H9 (cell line): ENCODE measurements around the gene ITM2C. TPM values are rescaled to one million over a fixed set of nuclear protein-coding genes. Genes with fewer than 3 reads are reported as not detected.

ENCODE experiments used
- DNase-seq: peaks from one replicate; pipeline ENCODE4 v3.0.0-alpha.2; 2017
- H2AFZ ChIP-seq: one replicate; pipeline ENCODE4 v1.6.1; 2013; ENCODE audit warnings: mild to moderate bottlenecking, low read length, control low read depth, moderate library complexity
- H2AK5ac ChIP-seq: 2 replicates; pipeline ENCODE4 v1.6.1; 2013; ENCODE audit warnings: low read length, control low read depth, mixed read lengths; ENCODE audit not compliant: insufficient read length
- H2BK120ac ChIP-seq: one replicate; pipeline ENCODE4 v1.6.1; 2013; ENCODE audit warnings: low read depth, mild to moderate bottlenecking, low read length, control low read depth, inconsistent platforms; ENCODE audit not compliant: poor library complexity, severe bottlenecking
- H2BK12ac ChIP-seq: 2 replicates; pipeline ENCODE4 v1.6.1; 2013; ENCODE audit warnings: low read length, control low read depth, mixed read lengths, low read depth; ENCODE audit not compliant: insufficient read length
- H2BK15ac ChIP-seq: 2 replicates; pipeline ENCODE4 v1.6.1; 2013; ENCODE audit warnings: low read depth, low read length, control low read depth
- H2BK20ac ChIP-seq: one replicate; pipeline ENCODE4 v1.6.1; 2013; ENCODE audit warnings: low read depth, mild to moderate bottlenecking, low read length, control low read depth, inconsistent platforms; ENCODE audit not compliant: poor library complexity, severe bottlenecking
- H2BK5ac ChIP-seq: 2 replicates; pipeline ENCODE4 v1.6.1; 2013; ENCODE audit warnings: low read length, control low read depth, mixed read lengths; ENCODE audit not compliant: insufficient read length
- H3K14ac ChIP-seq: 2 replicates; pipeline ENCODE4 v1.6.1; 2013; ENCODE audit warnings: low read length, control low read depth; ENCODE audit not compliant: insufficient read depth
- H3K18ac ChIP-seq: 2 replicates; pipeline ENCODE4 v1.6.1; 2013; ENCODE audit warnings: low read depth, mild to moderate bottlenecking, mixed read lengths, low read length, control low read depth; ENCODE audit not compliant: insufficient read length
- H3K23ac ChIP-seq: 2 replicates; pipeline ENCODE4 v1.6.1; 2013; ENCODE audit warnings: low read length, control low read depth, mixed read lengths, low read depth; ENCODE audit not compliant: insufficient read length
- H3K23me2 ChIP-seq: 2 replicates; pipeline ENCODE4 v1.6.1; 2013; ENCODE audit warnings: low read depth, mild to moderate bottlenecking, mixed read lengths, low read length, control low read depth; ENCODE audit not compliant: insufficient read length, poor library complexity, severe bottlenecking
- H3K27ac ChIP-seq: 2 replicates; pipeline ENCODE4 v1.5.1; 2013; ENCODE audit warnings: low read length, control low read depth, mixed read lengths, low read depth; ENCODE audit not compliant: insufficient read length
- H3K27me3 ChIP-seq: 2 replicates; pipeline ENCODE4 v1.6.1; 2013; ENCODE audit warnings: low read length, control low read depth, inconsistent platforms; ENCODE audit not compliant: insufficient read depth
- H3K4ac ChIP-seq: 2 replicates; pipeline ENCODE4 v1.6.1; 2013; ENCODE audit warnings: low read depth, mild to moderate bottlenecking, control low read depth, inconsistent platforms, low read length, moderate library complexity
- H3K4me1 ChIP-seq: 2 replicates; pipeline ENCODE4 v1.6.1; 2013; ENCODE audit warnings: low read length, control low read depth, inconsistent platforms; ENCODE audit not compliant: insufficient read depth
- H3K4me2 ChIP-seq: 2 replicates; pipeline ENCODE4 v1.6.1; 2013; ENCODE audit warnings: low read length, control low read depth, mixed read lengths; ENCODE audit not compliant: insufficient read length, insufficient read depth
- H3K56ac ChIP-seq: 2 replicates; pipeline ENCODE4 v1.6.1; 2013; ENCODE audit warnings: low read depth, mild to moderate bottlenecking, mixed read lengths, low read length, control low read depth; ENCODE audit not compliant: insufficient read length
- H3K79me1 ChIP-seq: 2 replicates; pipeline ENCODE4 v1.6.1; 2013; ENCODE audit warnings: low read depth, mild to moderate bottlenecking, moderate library complexity, low read length, control low read depth, inconsistent platforms; ENCODE audit not compliant: insufficient read depth, poor library complexity, severe bottlenecking
- H3K79me2 ChIP-seq: 2 replicates; pipeline ENCODE4 v1.6.1; 2013; ENCODE audit warnings: low read length, control low read depth, inconsistent platforms; ENCODE audit not compliant: insufficient read depth
- H3K9ac ChIP-seq: 2 replicates; pipeline ENCODE4 v1.6.1; 2013; ENCODE audit warnings: low read length, control low read depth, mixed read lengths; ENCODE audit not compliant: insufficient read length; ENCODE audit errors: extremely low read depth
- H3K9me3 ChIP-seq: one replicate; pipeline ENCODE4 v1.6.1; 2013; ENCODE audit warnings: low read depth, low read length, inconsistent platforms; ENCODE audit not compliant: control insufficient read depth
- H3T11ph ChIP-seq: one replicate; pipeline ENCODE4 v1.6.1; 2013; ENCODE audit warnings: mild to moderate bottlenecking, low read length, control low read depth, inconsistent platforms
- H4K20me1 ChIP-seq: one replicate; pipeline ENCODE4 v1.6.1; 2013; ENCODE audit not compliant: control insufficient read depth, insufficient read length, insufficient read depth
- H4K5ac ChIP-seq: 2 replicates; pipeline ENCODE4 v1.6.1; 2013; ENCODE audit warnings: low read depth, mild to moderate bottlenecking, mixed read lengths, low read length, control low read depth; ENCODE audit not compliant: insufficient read length
- H4K8ac ChIP-seq: replicated peaks from 2 replicates; pipeline ENCODE4 v1.6.1; 2013; ENCODE audit warnings: low read length, control low read depth, mixed read lengths, low read depth; ENCODE audit not compliant: insufficient read length
- H4K91ac ChIP-seq: 2 replicates; pipeline ENCODE4 v1.6.1; 2013; ENCODE audit warnings: low read depth, mild to moderate bottlenecking, moderate library complexity, mixed read lengths, low read length, control low read depth; ENCODE audit not compliant: insufficient read length
- H3K27ac Mint-ChIP-seq, 3 experiments: 2 replicates in 2 of 3; 3 replicates in 1 of 3; pipeline ENCODE4 v1.8.0; 2020 to 2021; ENCODE audit warnings: mixed read lengths in 3 of 3, mild to moderate bottlenecking in 1 of 3, moderate library complexity in 1 of 3
- H3K27me3 Mint-ChIP-seq: 2 replicates; pipeline ENCODE4 v1.8.0; 2021; ENCODE audit warnings: low read depth, mild to moderate bottlenecking, moderate library complexity, mixed read lengths
- H3K36me3 Mint-ChIP-seq, 3 experiments: 2 replicates in 2 of 3; 3 replicates in 1 of 3; pipeline ENCODE4 v1.8.0; 2020 to 2021; ENCODE audit warnings: low read depth in 3 of 3, mixed read lengths in 3 of 3; ENCODE audit not compliant: insufficient read depth in 1 of 3
- H3K4me1 Mint-ChIP-seq, 2 experiments: 2 replicates each; pipeline ENCODE4 v1.8.0; 2020; ENCODE audit warnings: mixed read lengths in 2 of 2
- H3K4me3 Mint-ChIP-seq, 2 experiments: 2 replicates in 1 of 2; 3 replicates in 1 of 2; pipeline ENCODE4 v1.8.0; 2020 to 2021; ENCODE audit warnings: mild to moderate bottlenecking in 2 of 2, mixed read lengths in 2 of 2, moderate library complexity in 1 of 2
- H3K9me3 Mint-ChIP-seq, 2 experiments: 2 replicates in 1 of 2; 3 replicates in 1 of 2; pipeline ENCODE4 v1.8.0; 2020; ENCODE audit warnings: mild to moderate bottlenecking in 2 of 2, mixed read lengths in 2 of 2, moderate library complexity in 1 of 2
- WGBS: extraction: QIAGEN DNeasy Blood & Tissue Kit; methylation state at CpG from one replicate; pipeline ENCODE4 v1.1.7; 2013; ENCODE audit warnings: missing lambda C conversion rate, low lambda C conversion rate, mixed read lengths; ENCODE audit not compliant: insufficient read length; ENCODE audit errors: extremely low coverage; 5-methylcytosine and 5-hydroxymethylcytosine counted together
- total RNA-seq: library from RNA; stranded (reverse); gene quantifications from 2 replicates; pipeline ENCODE4 v1.2.1, GENCODE V29; 2021
- TF ChIP-seq, protein P1 (sequence below): fragments of 200-600 bp; sonication (generic); conservative IDR thresholded peaks from 3 replicates; pipeline ENCODE4 v1.8.0; 2021; ENCODE audit warnings: antibody characterized with exemption, mild to moderate bottlenecking

ITM2C gene
- total RNA-seq, 1 experiment from 2014 or later, result 297 TPM

DNA sequence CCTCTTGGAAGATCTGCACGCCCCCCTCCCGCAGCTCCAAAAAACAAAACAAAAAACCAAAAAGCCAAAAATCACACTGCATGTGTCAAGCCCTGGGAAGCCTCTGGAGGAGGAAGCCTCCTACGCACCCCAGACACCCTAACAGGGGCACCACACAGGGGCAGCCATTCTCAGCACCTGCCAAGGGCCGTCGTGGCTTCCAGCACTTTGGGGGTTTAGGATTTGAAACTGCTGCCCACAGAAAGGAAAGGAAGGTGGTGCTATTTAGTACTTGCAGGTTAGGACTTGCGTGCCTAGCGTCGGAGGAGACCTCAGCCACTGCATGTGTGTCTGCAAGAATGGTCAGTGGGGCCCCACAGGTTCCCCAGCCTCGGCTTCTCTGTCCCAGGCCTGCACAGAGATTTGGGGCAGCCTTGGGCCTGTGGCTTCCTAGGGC, 60.7 kb downstream of the ITM2C start:
- H3K18ac ChIP-seq, result no peak overlapping the region
- no peaks in the 10 kb centered on the region for H3K23me2 ChIP-seq
- no peak overlapping the region for H3K14ac ChIP-seq
- Mint-ChIP-seq H3K4me3 (no peak overlapping the region), H3K4me1 (peaks cover 0 to 3% of the 10 kb centered on the region in 2 experiments; a peak in 3 of 4 replicates), H3K36me3 (no peaks in the 10 kb centered on the region; a peak in 1 of 7 replicates), H3K27me3 (peaks cover 4% of the 10 kb centered on the region), H3K9me3 (no peaks in the 10 kb centered on the region), H3K27ac (no peak overlapping the region)
- H3T11ph ChIP-seq, result no peak overlapping the region
- H3K4ac ChIP-seq, result no peak overlapping the region
- no peak overlapping the region for H3K9ac ChIP-seq
- H3K79me2 ChIP-seq, result no peaks in the 10 kb centered on the region
- H3K23ac ChIP-seq, result no peak overlapping the region
- H2BK120ac ChIP-seq, result no peak overlapping the region
- no peak overlapping the region for H4K8ac ChIP-seq
- H2BK5ac ChIP-seq, result no peak overlapping the region
- H2BK20ac ChIP-seq, result no peak overlapping the region
- H3K79me1 ChIP-seq, result no peaks in the 10 kb centered on the region
- H2AFZ ChIP-seq, result no peak overlapping the region
- no peaks in the 10 kb centered on the region for H3K27me3 ChIP-seq
- peak; percentile 20 for DNase-seq
- no peak overlapping the region for H2AK5ac ChIP-seq
- no CpG with 5 or more reads among the region's 9 CpGs for WGBS
- H2BK15ac ChIP-seq, result no peak overlapping the region
- H3K4me1 ChIP-seq, result no peaks in the 10 kb centered on the region
- no peak overlapping the region for H4K5ac ChIP-seq
- TF ChIP-seq, protein P1, sequence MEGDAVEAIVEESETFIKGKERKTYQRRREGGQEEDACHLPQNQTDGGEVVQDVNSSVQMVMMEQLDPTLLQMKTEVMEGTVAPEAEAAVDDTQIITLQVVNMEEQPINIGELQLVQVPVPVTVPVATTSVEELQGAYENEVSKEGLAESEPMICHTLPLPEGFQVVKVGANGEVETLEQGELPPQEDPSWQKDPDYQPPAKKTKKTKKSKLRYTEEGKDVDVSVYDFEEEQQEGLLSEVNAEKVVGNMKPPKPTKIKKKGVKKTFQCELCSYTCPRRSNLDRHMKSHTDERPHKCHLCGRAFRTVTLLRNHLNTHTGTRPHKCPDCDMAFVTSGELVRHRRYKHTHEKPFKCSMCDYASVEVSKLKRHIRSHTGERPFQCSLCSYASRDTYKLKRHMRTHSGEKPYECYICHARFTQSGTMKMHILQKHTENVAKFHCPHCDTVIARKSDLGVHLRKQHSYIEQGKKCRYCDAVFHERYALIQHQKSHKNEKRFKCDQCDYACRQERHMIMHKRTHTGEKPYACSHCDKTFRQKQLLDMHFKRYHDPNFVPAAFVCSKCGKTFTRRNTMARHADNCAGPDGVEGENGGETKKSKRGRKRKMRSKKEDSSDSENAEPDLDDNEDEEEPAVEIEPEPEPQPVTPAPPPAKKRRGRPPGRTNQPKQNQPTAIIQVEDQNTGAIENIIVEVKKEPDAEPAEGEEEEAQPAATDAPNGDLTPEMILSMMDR, result no peak
- H3K4me2 ChIP-seq, result no peak overlapping the region
- H3K27ac ChIP-seq, result no peak overlapping the region
- no peaks in the 10 kb centered on the region for H4K20me1 ChIP-seq
- no peaks in the 10 kb centered on the region for H3K9me3 ChIP-seq
- no peak overlapping the region for H3K56ac ChIP-seq
- H4K91ac ChIP-seq, result no peak overlapping the region
- H2BK12ac ChIP-seq, result no peak overlapping the region
